Gastroesophageal sphincter (tissue), 4 donors: ENCODE measurements around the gene XRCC4. TPM values are rescaled to one million over a fixed set of nuclear protein-coding genes. Genes with fewer than 3 reads are reported as not detected.

Experiments used
- ATAC-seq: fragments of 150-250 bp; one replicate; pipeline ENCODE4 v1.9.1; 2016; ENCODE audit warnings: mild to moderate bottlenecking, moderate library complexity
- H3K27ac ChIP-seq, 4 donors: fragments of 200-600 bp; sonication (generic) in 3 of 4; 1 replicate in 3 of 4; 2 replicates in 1 of 4; pipeline ENCODE4 v1.5.1; 2016 to 2019
- H3K27me3 ChIP-seq: fragments of 200-600 bp; sonication (generic); one replicate; pipeline ENCODE4 v1.5.1; 2019
- H3K36me3 ChIP-seq, 2 donors: fragments of 200-600 bp; sonication (generic); one replicate each; pipeline ENCODE4 v1.5.1; 2019; ENCODE audit warnings: control low read depth in 1 of 2
- H3K4me1 ChIP-seq, 3 donors: fragments of 200-600 bp; sonication (generic); 1 replicate in 2 of 3; 2 replicates in 1 of 3; pipeline ENCODE4 v1.5.1; 2016 to 2019; ENCODE audit warnings: control low read depth in 2 of 3
- H3K4me3 ChIP-seq, 2 donors: fragments of 200-600 bp; sonication (generic); one replicate each; pipeline ENCODE4 v1.5.1; 2019; ENCODE audit warnings: mild to moderate bottlenecking in 1 of 2, moderate library complexity in 1 of 2
- H3K9me3 ChIP-seq, 3 donors: fragments of 200-600 bp; sonication (generic); one replicate each; pipeline ENCODE4 v1.5.1; 2017 to 2019; ENCODE audit warnings: control low read depth in 2 of 3
- EP300 ChIP-seq: sonication (generic); formaldehyde crosslinking; IDR thresholded peaks from one replicate; pipeline ENCODE4 v1.6.1; 2017; ENCODE audit warnings: antibody characterized with exemption, mild to moderate bottlenecking
- POLR2A ChIP-seq, 2 donors: fragments of 450-650 bp; IDR thresholded peaks; one replicate each; pipeline ENCODE4 v1.6.1; 2017; ENCODE audit warnings: antibody characterized with exemption in 2 of 2, mild to moderate bottlenecking in 2 of 2, moderate library complexity in 1 of 2
- POLR2AphosphoS5 ChIP-seq: sonication (generic); formaldehyde crosslinking; IDR thresholded peaks from one replicate; pipeline ENCODE4 v1.6.1; 2017; ENCODE audit warnings: antibody characterized with exemption
- WGBS, 2 donors: methylation state at CpG; one replicate each; pipeline ENCODE4 v1.1.5; 2018; ENCODE audit warnings: low coverage in 1 of 2; 5-methylcytosine and 5-hydroxymethylcytosine counted together
- total RNA-seq, 4 donors: library from RNA; depleted of rRNA; stranded (reverse); fragments of >200 nt; gene quantifications; one replicate each; pipeline ENCODE4 v1.1.0, GENCODE V29; 2016
- TF ChIP-seq, protein P1 (sequence below), 4 experiments: fragments of 200-600 bp in 2 of 4; fragments of 450-650 bp in 2 of 4; sonication (generic) in 1 of 4; IDR thresholded peaks; one replicate each; pipeline ENCODE4 v1.5.1; 2017 to 2019; ENCODE audit warnings: antibody characterized with exemption in 4 of 4, mild to moderate bottlenecking in 2 of 4, moderate library complexity in 2 of 4

The XRCC4 gene
- total RNA-seq, 4 donors from 2014 or later, result 3.7 to 9.3 (median 5.4) TPM

DNA sequence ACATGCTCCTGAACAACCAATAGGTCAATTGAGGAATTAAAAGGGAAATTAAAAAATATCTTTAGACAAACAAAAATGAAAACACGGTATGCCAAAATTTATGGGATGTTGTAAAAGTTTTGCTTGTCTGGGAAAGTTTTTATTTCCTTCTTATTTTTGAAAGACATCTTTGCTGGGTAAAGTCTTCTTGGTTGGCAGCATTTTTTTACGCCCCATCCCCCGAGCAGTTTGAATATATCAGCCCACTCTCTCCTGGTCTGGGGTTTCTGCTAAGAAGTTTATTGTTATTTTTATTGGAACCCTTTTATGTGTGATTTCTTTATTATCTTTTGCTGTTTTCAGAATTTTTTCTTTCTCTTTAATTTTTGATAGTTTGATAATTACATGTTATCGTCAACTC is 16.3 kb downstream of the XRCC4 start:
- Histone ChIP-seq H3K27ac (no peak overlapping the region), H3K9me3 (peaks cover 0 to 19% (median 0%) of the 10 kb centered on the region in 3 donors), H3K36me3 (no peaks in the 10 kb centered on the region), H3K4me3 (no peak overlapping the region), H3K27me3 (no peaks in the 10 kb centered on the region), H3K4me1 (no peaks in the 10 kb centered on the region)
- 97 to 100% methylated on average over 1 to 4 of the region's 4 CpGs for WGBS, 2 donors
- TF ChIP-seq, protein P1, sequence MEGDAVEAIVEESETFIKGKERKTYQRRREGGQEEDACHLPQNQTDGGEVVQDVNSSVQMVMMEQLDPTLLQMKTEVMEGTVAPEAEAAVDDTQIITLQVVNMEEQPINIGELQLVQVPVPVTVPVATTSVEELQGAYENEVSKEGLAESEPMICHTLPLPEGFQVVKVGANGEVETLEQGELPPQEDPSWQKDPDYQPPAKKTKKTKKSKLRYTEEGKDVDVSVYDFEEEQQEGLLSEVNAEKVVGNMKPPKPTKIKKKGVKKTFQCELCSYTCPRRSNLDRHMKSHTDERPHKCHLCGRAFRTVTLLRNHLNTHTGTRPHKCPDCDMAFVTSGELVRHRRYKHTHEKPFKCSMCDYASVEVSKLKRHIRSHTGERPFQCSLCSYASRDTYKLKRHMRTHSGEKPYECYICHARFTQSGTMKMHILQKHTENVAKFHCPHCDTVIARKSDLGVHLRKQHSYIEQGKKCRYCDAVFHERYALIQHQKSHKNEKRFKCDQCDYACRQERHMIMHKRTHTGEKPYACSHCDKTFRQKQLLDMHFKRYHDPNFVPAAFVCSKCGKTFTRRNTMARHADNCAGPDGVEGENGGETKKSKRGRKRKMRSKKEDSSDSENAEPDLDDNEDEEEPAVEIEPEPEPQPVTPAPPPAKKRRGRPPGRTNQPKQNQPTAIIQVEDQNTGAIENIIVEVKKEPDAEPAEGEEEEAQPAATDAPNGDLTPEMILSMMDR (IDR thresholded peaks at IDR 0.05), result no peak
- no peak for TF ChIP-seq POLR2AphosphoS5
- no peak for TF ChIP-seq POLR2A (IDR thresholded peaks at IDR 0.05)
- no peak for TF ChIP-seq EP300
- ATAC-seq, result no peak

DNA sequence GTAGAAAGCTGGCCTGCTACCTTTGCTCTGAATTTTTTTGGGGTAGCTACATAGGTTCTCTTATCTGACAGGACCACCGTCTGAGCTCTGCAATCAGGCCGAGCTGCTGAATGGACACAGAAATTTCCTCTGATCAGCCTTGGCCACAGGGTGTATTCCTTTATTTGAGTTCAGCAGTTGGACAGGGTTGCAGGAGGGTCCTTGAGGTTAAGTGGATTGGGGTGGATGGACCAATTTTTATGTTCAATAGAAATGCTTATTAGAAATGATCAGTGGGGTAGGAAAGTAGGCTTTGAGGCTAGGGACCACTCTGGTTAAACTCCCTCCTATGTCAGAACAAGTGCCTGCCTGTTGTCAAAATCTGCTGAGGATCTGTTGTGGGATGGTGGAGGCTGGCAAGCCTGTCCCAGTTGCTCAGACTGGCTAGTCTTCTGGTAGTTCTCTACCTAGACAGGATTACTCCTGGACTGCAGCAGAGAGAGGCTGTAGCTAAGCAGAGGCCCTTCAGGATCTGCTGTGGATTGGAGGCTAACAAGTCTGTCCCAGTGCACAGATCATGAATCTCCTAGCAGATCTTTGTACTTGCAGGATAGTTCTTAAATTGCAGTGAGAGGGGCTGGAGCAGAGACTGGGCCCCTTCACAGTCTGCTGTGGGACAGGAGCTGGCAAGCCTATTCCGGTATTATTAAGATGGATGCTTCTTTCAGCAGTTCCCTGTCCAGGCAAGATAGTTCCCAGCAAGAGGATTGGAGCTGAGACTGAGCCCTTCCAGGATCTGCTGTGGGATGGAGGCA is 18.0 kb downstream of the XRCC4 start:
- H3K36me3 ChIP-seq, result no peaks in the 10 kb centered on the region
- no peak overlapping the region for H3K4me3 ChIP-seq
- no peak overlapping the region for H3K27ac ChIP-seq
- TF ChIP-seq POLR2AphosphoS5 (no peak), EP300 (no peak), POLR2A (IDR thresholded peaks at IDR 0.05) (no peak)
- TF ChIP-seq, protein P1 (IDR thresholded peaks at IDR 0.05), result no peak
- no peak for ATAC-seq
- no CpG with 5 or more reads among the region's 3 CpGs for WGBS, 2 donors
- no peaks in the 10 kb centered on the region for H3K27me3 ChIP-seq
- H3K4me1 ChIP-seq, result no peaks in the 10 kb centered on the region
- peaks cover 0 to 19% (median 0%) of the 10 kb centered on the region in 3 donors for H3K9me3 ChIP-seq

DNA sequence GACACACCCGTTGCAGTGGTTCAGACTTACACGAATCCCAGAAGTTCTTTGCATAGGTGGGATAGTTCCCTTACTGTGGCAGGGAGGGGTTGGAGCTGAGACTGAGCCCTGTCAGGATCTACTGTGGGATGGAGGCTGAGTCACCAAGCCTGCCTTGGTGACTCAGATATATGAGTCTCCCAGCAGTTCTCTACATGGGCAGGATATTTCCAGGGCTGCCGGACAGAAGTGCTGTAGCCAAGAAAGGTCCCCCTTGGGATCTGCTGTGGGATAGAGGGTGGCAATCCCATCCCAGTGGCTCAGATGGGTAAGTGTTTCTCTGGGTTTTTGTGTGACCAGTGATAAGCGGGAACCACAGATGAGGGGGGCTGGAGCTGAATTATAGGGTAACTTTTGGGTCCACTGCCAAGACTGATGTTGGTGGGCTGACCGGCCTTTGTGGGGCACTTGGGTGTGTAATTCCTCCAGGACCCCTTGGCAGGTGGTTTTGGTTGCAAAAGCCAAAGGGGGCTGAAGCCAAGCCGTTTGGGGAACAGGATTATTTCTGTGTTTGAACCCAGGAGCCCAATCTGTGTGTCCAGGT is 18.7 kb downstream of the XRCC4 start:
- no peak for ATAC-seq
- 42 to 100% methylated on average over 1 to 3 of the region's 6 CpGs for WGBS, 2 donors
- Histone ChIP-seq H3K4me3 (no peak overlapping the region), H3K27me3 (no peaks in the 10 kb centered on the region), H3K4me1 (no peaks in the 10 kb centered on the region), H3K9me3 (peaks cover 0 to 19% (median 0%) of the 10 kb centered on the region in 3 donors), H3K27ac (no peak overlapping the region), H3K36me3 (no peaks in the 10 kb centered on the region)
- TF ChIP-seq POLR2A (IDR thresholded peaks at IDR 0.05) (no peak), EP300 (no peak), POLR2AphosphoS5 (no peak)
- TF ChIP-seq, protein P1 (IDR thresholded peaks at IDR 0.05), result no peak

DNA sequence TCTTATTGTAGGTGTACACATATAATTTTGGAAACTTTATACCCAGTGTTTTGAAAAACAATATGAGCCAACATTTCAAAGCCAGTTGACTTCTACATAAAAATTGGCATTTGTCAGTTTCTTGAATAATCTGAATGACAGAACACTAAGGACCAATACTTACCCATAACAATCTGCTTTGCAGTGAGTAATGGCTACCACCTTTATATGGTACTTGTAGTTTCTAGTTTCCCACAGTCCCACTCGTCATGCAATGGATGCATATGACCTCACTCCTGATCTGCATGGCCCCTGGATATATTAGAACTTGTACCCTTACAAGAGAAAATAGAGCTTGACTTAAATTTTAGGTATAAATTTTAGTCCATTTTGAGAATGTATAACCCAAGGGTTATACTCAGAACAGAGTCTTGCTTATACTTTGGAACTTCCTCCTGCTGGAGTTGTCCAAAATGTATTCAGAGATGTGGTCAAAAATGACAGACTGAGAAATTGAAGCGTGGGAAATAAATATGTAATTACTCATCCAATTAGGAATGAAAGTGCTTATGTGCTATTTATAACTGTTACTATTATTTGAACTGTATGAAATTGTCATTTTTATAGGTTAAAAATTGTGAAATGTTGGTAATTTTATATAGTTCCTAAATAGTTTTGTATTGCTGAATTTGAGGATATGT is 19.5 kb downstream of the XRCC4 start:
- TF ChIP-seq, protein P1 (IDR thresholded peaks at IDR 0.05), result no peak
- TF ChIP-seq POLR2AphosphoS5, result no peak
- no peak for TF ChIP-seq EP300
- no peak for TF ChIP-seq POLR2A (IDR thresholded peaks at IDR 0.05)
- 89% methylated on average over 2 of the region's 2 CpGs for WGBS, 2 donors
- ATAC-seq, result no peak

More for the DNA sequence above, 19.5 kb downstream of the XRCC4 start:
- Histone ChIP-seq H3K27ac (no peak overlapping the region), H3K36me3 (no peaks in the 10 kb centered on the region), H3K4me3 (no peak overlapping the region), H3K9me3 (peaks cover 0 to 19% (median 0%) of the 10 kb centered on the region in 3 donors), H3K27me3 (no peaks in the 10 kb centered on the region), H3K4me1 (no peaks in the 10 kb centered on the region)
